ENCODE measurements around the gene C1QL1. TPM values are rescaled to one million over a fixed set of nuclear protein-coding genes. Genes with fewer than 3 reads are reported as not detected.

Gene C1QL1
- total and polyA plus RNA-seq, 2 experiments from 2014 or later: 12.8 to 54.9 TPM

GRCh38 chr17:44927696-44928095 is 40.4 kb downstream of the C1QL1 start:
- Histone ChIP-seq H3K9me3 (ENCODE audit: low read depth) (no peaks in the 10 kb centered on the region), H4K20me1 (ENCODE audit: insufficient read depth, poor library complexity, severe bottlenecking) (no peaks in the 10 kb centered on the region), H3K4me3 (no peak overlapping the region), H3K27me3 (no peaks in the 10 kb centered on the region), H3K36me3 (replicated peaks; ENCODE audit: insufficient read depth, low read depth) (no peaks in the 10 kb centered on the region), H3K4me1 (ENCODE audit: insufficient read depth) (no peaks in the 10 kb centered on the region), H2AFZ (no peak overlapping the region), H3K4me2 (no peak overlapping the region), H3K27ac (no peak overlapping the region), H3K79me2 (no peaks in the 10 kb centered on the region), H3K9me2 (replicated peaks; ENCODE audit: insufficient read depth) (no peaks in the 10 kb centered on the region)
- WGBS (ENCODE audit: low lambda C conversion rate, missing lambda C conversion rate): 98% methylated on average over 3 of the region's 3 CpGs
- no peak for DNase-seq (ENCODE audit: low spot score)
- TF ChIP-seq CTCF (IDR thresholded peaks at IDR 0.05; ENCODE audit: poor library complexity) (no peak), EZH2 (IDR thresholded peaks at IDR 0.05; ENCODE audit: borderline replicate concordance) (no peak), EZH2phosphoT487 (IDR thresholded peaks at IDR 0.05; ENCODE audit: low read depth, severe bottlenecking, unreplicated experiment) (no peak)

GRCh38 chr17:44926821-44927525 is 41.1 kb downstream of the C1QL1 start:
- H2AFZ ChIP-seq: no peak overlapping the region
- no peak overlapping the region for H3K27ac ChIP-seq
- no peak overlapping the region for H3K4me3 ChIP-seq
- no peak for DNase-seq (ENCODE audit: low spot score)
- whole genome bisulfite sequencing (ENCODE audit: low lambda C conversion rate, missing lambda C conversion rate): 92% methylated on average over 15 of the region's 15 CpGs
- no peaks in the 10 kb centered on the region for H3K9me2 ChIP-seq (replicated peaks; ENCODE audit: insufficient read depth)
- H3K4me2 ChIP-seq: no peak overlapping the region
- H4K20me1 ChIP-seq (ENCODE audit: insufficient read depth, poor library complexity, severe bottlenecking): no peaks in the 10 kb centered on the region
- TF ChIP-seq CTCF (IDR thresholded peaks at IDR 0.05; ENCODE audit: poor library complexity) (no peak), EZH2phosphoT487 (IDR thresholded peaks at IDR 0.05; ENCODE audit: low read depth, severe bottlenecking, unreplicated experiment) (no peak), EZH2 (IDR thresholded peaks at IDR 0.05; ENCODE audit: borderline replicate concordance) (no peak)
- no peaks in the 10 kb centered on the region for H3K4me1 ChIP-seq (ENCODE audit: insufficient read depth)
- no peaks in the 10 kb centered on the region for H3K9me3 ChIP-seq (ENCODE audit: low read depth)
- no peaks in the 10 kb centered on the region for H3K27me3 ChIP-seq
- no peaks in the 10 kb centered on the region for H3K79me2 ChIP-seq
- no peaks in the 10 kb centered on the region for H3K36me3 ChIP-seq (replicated peaks; ENCODE audit: insufficient read depth, low read depth)

GRCh38 chr17:44925731-44926697 is 42.1 kb downstream of the C1QL1 start:
- Histone ChIP-seq H4K20me1 (ENCODE audit: insufficient read depth, poor library complexity, severe bottlenecking) (no peaks in the 10 kb centered on the region), H3K36me3 (replicated peaks; ENCODE audit: insufficient read depth, low read depth) (no peaks in the 10 kb centered on the region), H2AFZ (no peak overlapping the region), H3K4me3 (no peak overlapping the region), H3K79me2 (no peaks in the 10 kb centered on the region), H3K27me3 (peaks cover 6% of the 10 kb centered on the region), H3K4me2 (no peak overlapping the region), H3K4me1 (ENCODE audit: insufficient read depth) (no peaks in the 10 kb centered on the region), H3K27ac (no peak overlapping the region), H3K9me2 (replicated peaks; ENCODE audit: insufficient read depth) (no peaks in the 10 kb centered on the region), H3K9me3 (ENCODE audit: low read depth) (no peaks in the 10 kb centered on the region)
- no peak for DNase-seq (ENCODE audit: low spot score)
- TF ChIP-seq EZH2 (IDR thresholded peaks at IDR 0.05; ENCODE audit: borderline replicate concordance) (no peak), CTCF (IDR thresholded peaks at IDR 0.05; ENCODE audit: poor library complexity) (no peak), EZH2phosphoT487 (IDR thresholded peaks at IDR 0.05; ENCODE audit: low read depth, severe bottlenecking, unreplicated experiment) (no peak)
- 97% methylated on average over 18 of the region's 18 CpGs for WGBS (ENCODE audit: low lambda C conversion rate, missing lambda C conversion rate)
